Activated gamma-delta T cell (primary cell): ENCODE results near the gene ERC1.

ENCODE experiments used
- DNase-seq: peaks from one replicate; lab custom pipeline; 2025; lab: John Stamatoyannopoulos, UW

Gene ERC1

GRCh38 chr12:1384910-1385309 lies 393.9 kb downstream of the ERC1 start:
- no peak for DNase-seq

GRCh38 chr12:1391722-1392121 lies 400.7 kb downstream of the ERC1 start:
- DNase-seq = no peak

GRCh38 chr12:1395421-1395955 lies 404.5 kb downstream of the ERC1 start:
- DNase-seq = no peak

GRCh38 chr12:1398673-1399072 lies 407.6 kb downstream of the ERC1 start:
- DNase-seq = no peak

- DNase-seq = no peak
These were observed 410.9 kb downstream of the ERC1 start for GRCh38 chr12:1401891-1402290.

GRCh38 chr12:1403417-1403816 lies 412.4 kb downstream of the ERC1 start:
- DNase-seq = no peak

GRCh38 chr12:1405619-1406018 lies 414.6 kb downstream of the ERC1 start:
- no peak for DNase-seq

GRCh38 chr12:1410794-1411193 lies 419.8 kb downstream of the ERC1 start:
- DNase-seq = no peak

GRCh38 chr12:1413930-1414329 lies 422.9 kb downstream of the ERC1 start:
- no peak for DNase-seq

- DNase-seq = no peak
These were observed 427.1 kb downstream of the ERC1 start for GRCh38 chr12:1418144-1418543.

- no peak for DNase-seq
These were observed 428.9 kb downstream of the ERC1 start for GRCh38 chr12:1419849-1420371.

GRCh38 chr12:1421091-1421846 lies 430.2 kb downstream of the ERC1 start:
- no peak for DNase-seq

GRCh38 chr12:1422604-1423315 lies 431.7 kb downstream of the ERC1 start:
- no peak for DNase-seq

GRCh38 chr12:1424674-1425395 lies 433.8 kb downstream of the ERC1 start:
- DNase-seq = no peak

GRCh38 chr12:1425396-1425729 lies 434.3 kb downstream of the ERC1 start:
- no peak for DNase-seq

- DNase-seq = no peak
These were observed 437.6 kb downstream of the ERC1 start for GRCh38 chr12:1428671-1429070.

- DNase-seq = no peak
These were observed 439.0 kb downstream of the ERC1 start for GRCh38 chr12:1429980-1430379.

GRCh38 chr12:1434296-1434955 lies 443.4 kb downstream of the ERC1 start:
- DNase-seq = no peak

- no peak for DNase-seq
These were observed 444.0 kb downstream of the ERC1 start for GRCh38 chr12:1435044-1435443.

GRCh38 chr12:1435456-1435855 lies 444.4 kb downstream of the ERC1 start:
- no peak for DNase-seq

- no peak for DNase-seq
These were observed 445.0 kb downstream of the ERC1 start for GRCh38 chr12:1436015-1436414.

GRCh38 chr12:1436981-1437380 lies 446.0 kb downstream of the ERC1 start:
- DNase-seq = no peak
